ENCODE measurements around the gene APOB.

- TF ChIP-seq POLR2AphosphoS5 (IDR thresholded peaks at IDR 0.05; ENCODE audit: low read depth, low read length), result no peak
- TF ChIP-seq TAF1 (IDR thresholded peaks at IDR 0.05; ENCODE audit: borderline replicate concordance, insufficient read depth, low read length), result no peak
- TF ChIP-seq, protein P1, sequence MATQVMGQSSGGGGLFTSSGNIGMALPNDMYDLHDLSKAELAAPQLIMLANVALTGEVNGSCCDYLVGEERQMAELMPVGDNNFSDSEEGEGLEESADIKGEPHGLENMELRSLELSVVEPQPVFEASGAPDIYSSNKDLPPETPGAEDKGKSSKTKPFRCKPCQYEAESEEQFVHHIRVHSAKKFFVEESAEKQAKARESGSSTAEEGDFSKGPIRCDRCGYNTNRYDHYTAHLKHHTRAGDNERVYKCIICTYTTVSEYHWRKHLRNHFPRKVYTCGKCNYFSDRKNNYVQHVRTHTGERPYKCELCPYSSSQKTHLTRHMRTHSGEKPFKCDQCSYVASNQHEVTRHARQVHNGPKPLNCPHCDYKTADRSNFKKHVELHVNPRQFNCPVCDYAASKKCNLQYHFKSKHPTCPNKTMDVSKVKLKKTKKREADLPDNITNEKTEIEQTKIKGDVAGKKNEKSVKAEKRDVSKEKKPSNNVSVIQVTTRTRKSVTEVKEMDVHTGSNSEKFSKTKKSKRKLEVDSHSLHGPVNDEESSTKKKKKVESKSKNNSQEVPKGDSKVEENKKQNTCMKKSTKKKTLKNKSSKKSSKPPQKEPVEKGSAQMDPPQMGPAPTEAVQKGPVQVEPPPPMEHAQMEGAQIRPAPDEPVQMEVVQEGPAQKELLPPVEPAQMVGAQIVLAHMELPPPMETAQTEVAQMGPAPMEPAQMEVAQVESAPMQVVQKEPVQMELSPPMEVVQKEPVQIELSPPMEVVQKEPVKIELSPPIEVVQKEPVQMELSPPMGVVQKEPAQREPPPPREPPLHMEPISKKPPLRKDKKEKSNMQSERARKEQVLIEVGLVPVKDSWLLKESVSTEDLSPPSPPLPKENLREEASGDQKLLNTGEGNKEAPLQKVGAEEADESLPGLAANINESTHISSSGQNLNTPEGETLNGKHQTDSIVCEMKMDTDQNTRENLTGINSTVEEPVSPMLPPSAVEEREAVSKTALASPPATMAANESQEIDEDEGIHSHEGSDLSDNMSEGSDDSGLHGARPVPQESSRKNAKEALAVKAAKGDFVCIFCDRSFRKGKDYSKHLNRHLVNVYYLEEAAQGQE (IDR thresholded peaks at IDR 0.05; ENCODE audit: insufficient read depth in 1 of 2, low read depth in 2 of 2, low read length in 2 of 2), result no peak
- no peak for TF ChIP-seq SIN3A (IDR thresholded peaks at IDR 0.05; ENCODE audit: borderline replicate concordance, insufficient read depth, low read length)
Measured at GRCh38 chr2:21042708-21042957, 1.2 kb downstream of the APOB start.
